Heart right ventricle (tissue), 16 donors: ENCODE data around the gene COL4A2. TPM values are rescaled to one million over a fixed set of nuclear protein-coding genes. Genes with fewer than 3 reads are reported as not detected.
A peak's percentile ranks its signal among the peaks of the same experiment; 100 is the strongest.

Experiments
- ATAC-seq, 8 donors: fragments of 200-7000 bp; cut with Tn5 transposase; one replicate each; pipeline ENCODE4 v1.9.1; 2020; ENCODE audit warnings: mild to moderate bottlenecking in 8 of 8, moderate library complexity in 8 of 8, moderate number of reproducible peaks in 1 of 8
- DNase-seq, 2 donors: peaks; one replicate each; pipeline ENCODE4 v3.0.0-alpha.2; 2020
- H3K27ac ChIP-seq, 10 donors: fragments of 200-600 bp; sonication (generic) in 2 of 10; one replicate each; pipeline versions ENCODE4 v1.5.0 to v1.8.0; 2020 to 2022; ENCODE audit warnings: mild to moderate bottlenecking in 3 of 10
- H3K27me3 ChIP-seq, 7 donors: fragments of 200-600 bp; one replicate each; pipeline ENCODE4 v1.8.0; 2021 to 2022; ENCODE audit warnings: mild to moderate bottlenecking in 2 of 7
- H3K36me3 ChIP-seq, 9 donors: fragments of 200-600 bp; sonication (generic) in 1 of 9; one replicate each; pipeline versions ENCODE4 v1.5.0 to v1.8.0; 2020 to 2022; ENCODE audit warnings: mild to moderate bottlenecking in 2 of 9
- H3K4me1 ChIP-seq, 9 donors: fragments of 200-600 bp; sonication (generic) in 1 of 9; one replicate each; pipeline versions ENCODE4 v1.5.0 to v1.8.0; 2020 to 2022; ENCODE audit warnings: mild to moderate bottlenecking in 4 of 9
- H3K4me3 ChIP-seq, 10 donors: fragments of 200-600 bp; sonication (generic) in 2 of 10; one replicate each; pipeline versions ENCODE4 v1.5.0 to v1.8.0; 2020 to 2022; ENCODE audit warnings: mild to moderate bottlenecking in 7 of 10, moderate library complexity in 2 of 10
- H3K9me3 ChIP-seq, 11 donors: fragments of 200-600 bp in 10 of 11; sonication (generic) in 2 of 11; one replicate each; pipeline versions ENCODE4 v1.5.0 to v1.8.0; 2013 to 2022; ENCODE audit warnings: mild to moderate bottlenecking in 2 of 11, control low read depth in 1 of 11, moderate library complexity in 1 of 11
- WGBS, 2 donors: extraction: QIAGEN DNeasy Blood & Tissue Kit; methylation state at CpG; one replicate each; pipeline ENCODE4 v1.1.7; 2013; ENCODE audit warnings: inconsistent platforms in 1 of 2; 5-methylcytosine and 5-hydroxymethylcytosine counted together
- intact Hi-C, 10 donors: fragments of 100-400 bp; cut with DNase I; formaldehyde crosslinking; loops; one replicate each; pipeline versions ENCODE4 v1.11.1 to v1.14.2; 2022
- polyA plus RNA-seq, 2 donors: library from polyadenylated mRNA; stranded (reverse); fragments of 200-250 nt; gene quantifications; one replicate each; pipeline ENCODE4 v1.2.3, GENCODE V29; 2013
- total RNA-seq, 10 donors: library from RNA; stranded (reverse); fragmentation: NEBNext Ultra II Directional in 3 of 10; extraction: Animal tissue kit (Norgen Biotek cat#: 25700) in 3 of 10; gene quantifications; one replicate each; pipeline versions ENCODE4 v1.2.1 to v1.2.4, GENCODE V29; 2021 to 2023
- TF ChIP-seq, protein P1 (sequence below), 9 donors: fragments of 200-600 bp; sonication (generic) in 2 of 9; IDR thresholded peaks; one replicate each; pipeline versions ENCODE4 v1.5.0 to v1.8.0; 2021 to 2022; ENCODE audit warnings: antibody characterized with exemption in 9 of 9, mild to moderate bottlenecking in 5 of 9, moderate library complexity in 1 of 9
- donor health status: Arrhythmogenic right ventricular cardiomyopathy.
- donor health status: ischemic (EF 13 %, LVEDD 7.1; RV severe dilation, severe dysfunction).
- donor health status: healthy with polysubstance abuse.
- donor health status: DM: no; HTN: yes; CAD: no.
- donor health status: DM: no; HTN: no; CAD: no.
- donor health status: ischemic (EF 25% LVEDD 6.9; RV normal size, moderate dysfunction).
- donor health status: ischemic (EF 25% LVEDD 5.7; RV mildly dilated, moderate dysfunction).
- donor health status: healthy.
- donor health status: DM: yes; HTN: yes; CAD: no.
- donor health status: Ischemic cardiomyopathy.
- donor health status: ischemic (EF 35%, LVEDD 5.7; RV mildly dilated, moderate dysfunction).
- donor health status: nonischemic (EF 11% LVEDD 7.7; RV severe dilation, severe dysfunction).
- donor health status: DM: yes; HTN: yes; CAD: no.
- donor health status: PGD.
- donor health status: ischemic (EF 29% LVEDD 5.4; RV normal size, mild dysfunction).
- donor health status: nonischemic (EF 23%, LVEDD 6.1; RV moderate dilation, normal function).

Gene COL4A2
- total and polyA plus RNA-seq, 12 donors = 81.7 to 301 (median 128) TPM

GRCh38 chr13:110308656-110309359 lies 1.7 kb downstream of the COL4A2 start:
- Histone ChIP-seq H3K4me3 (peak overlapping the region; percentile 81 to 98 (median 96)), H3K9me3 (no peaks in the 10 kb centered on the region), H3K36me3 (peaks cover 0 to 36% (median 2%) of the 10 kb centered on the region in 9 donors), H3K27ac (peak overlapping the region; percentile 95 to 99 (median 97)), H3K27me3 (peaks cover 0 to 81% (median 0%) of the 10 kb centered on the region in 7 donors), H3K4me1 (peaks cover 28 to 71% (median 67%) of the 10 kb centered on the region in 9 donors)
- TF ChIP-seq, protein P1, sequence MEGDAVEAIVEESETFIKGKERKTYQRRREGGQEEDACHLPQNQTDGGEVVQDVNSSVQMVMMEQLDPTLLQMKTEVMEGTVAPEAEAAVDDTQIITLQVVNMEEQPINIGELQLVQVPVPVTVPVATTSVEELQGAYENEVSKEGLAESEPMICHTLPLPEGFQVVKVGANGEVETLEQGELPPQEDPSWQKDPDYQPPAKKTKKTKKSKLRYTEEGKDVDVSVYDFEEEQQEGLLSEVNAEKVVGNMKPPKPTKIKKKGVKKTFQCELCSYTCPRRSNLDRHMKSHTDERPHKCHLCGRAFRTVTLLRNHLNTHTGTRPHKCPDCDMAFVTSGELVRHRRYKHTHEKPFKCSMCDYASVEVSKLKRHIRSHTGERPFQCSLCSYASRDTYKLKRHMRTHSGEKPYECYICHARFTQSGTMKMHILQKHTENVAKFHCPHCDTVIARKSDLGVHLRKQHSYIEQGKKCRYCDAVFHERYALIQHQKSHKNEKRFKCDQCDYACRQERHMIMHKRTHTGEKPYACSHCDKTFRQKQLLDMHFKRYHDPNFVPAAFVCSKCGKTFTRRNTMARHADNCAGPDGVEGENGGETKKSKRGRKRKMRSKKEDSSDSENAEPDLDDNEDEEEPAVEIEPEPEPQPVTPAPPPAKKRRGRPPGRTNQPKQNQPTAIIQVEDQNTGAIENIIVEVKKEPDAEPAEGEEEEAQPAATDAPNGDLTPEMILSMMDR (IDR thresholded peaks at IDR 0.05) = no peak
- peak in 4 of 8 donors; percentile 20 to 38 (median 34) for ATAC-seq
- 4 to 6% methylated on average over 31 of the region's 31 CpGs for WGBS, 2 donors
- no peak for DNase-seq
- intact Hi-C loops = loop anchor here in 9 of 10 donors (2.0 to 10.0 kb wide), 11 partner anchors 37 to 403 kb away; partner anchors contain the start of gene ING1 (in 1 of the 9)

DNA sequence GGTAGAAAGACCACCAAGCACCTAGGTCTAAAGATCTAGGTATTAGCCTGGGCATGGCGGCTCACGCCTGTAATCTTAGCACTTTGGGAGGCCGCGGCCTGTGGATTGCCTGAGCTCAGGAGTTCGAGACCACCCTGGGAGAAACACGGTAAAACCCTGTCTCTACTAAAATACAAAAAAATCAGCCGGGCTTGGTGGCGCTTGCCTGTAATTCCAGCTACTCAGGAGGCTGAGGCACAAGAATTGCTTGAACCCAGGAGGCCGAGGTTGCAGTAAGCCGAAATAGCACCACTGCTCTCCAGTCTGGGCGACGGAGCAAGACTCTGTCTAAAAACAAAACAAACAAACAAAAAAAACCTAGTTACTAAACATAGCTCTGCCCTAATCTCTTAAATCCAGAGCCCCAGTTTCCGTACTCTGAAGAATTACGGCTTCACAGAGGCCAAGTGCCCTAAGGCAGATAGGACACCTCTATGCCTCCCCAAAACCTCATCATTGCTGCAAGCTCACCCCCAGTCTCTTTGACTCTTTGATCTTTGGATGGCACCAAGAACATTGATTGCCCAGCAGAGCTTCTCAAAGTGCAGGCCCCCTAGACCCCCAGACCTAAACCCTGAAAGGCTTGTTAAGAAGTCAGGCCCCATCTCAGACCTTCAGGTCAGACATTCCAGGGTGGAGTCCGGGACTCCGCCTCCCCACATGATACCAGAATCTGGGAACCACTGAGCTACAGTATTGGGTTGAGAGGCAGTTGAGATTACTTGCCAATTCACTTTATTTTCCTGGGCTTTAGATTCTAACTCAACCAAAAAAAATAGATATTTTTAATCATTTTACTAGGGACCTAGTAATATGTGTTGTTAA lies 2.8 kb downstream of the COL4A2 start:
- no peak for DNase-seq

GRCh38 chr13:110310541-110311442 lies 3.7 kb downstream of the COL4A2 start:
- intact Hi-C loops = loop anchor here in 3 of 10 donors (5.0 to 10.0 kb wide), 3 partner anchors 37 to 104 kb away; no protein-coding TSS in a partner anchor
- TF ChIP-seq, protein P1 (IDR thresholded peaks at IDR 0.05) = no peak
- Histone ChIP-seq H3K4me1 (peaks cover 38 to 77% (median 68%) of the 10 kb centered on the region in 9 donors), H3K27me3 (peaks cover 0 to 63% (median 0%) of the 10 kb centered on the region in 7 donors), H3K27ac (peak overlapping the region; percentile 9 to 99 (median 96)), H3K36me3 (peaks cover 0 to 34% (median 0%) of the 10 kb centered on the region in 9 donors), H3K9me3 (no peaks in the 10 kb centered on the region), H3K4me3 (peak overlapping the region in 9 of 10 donors; percentile 3 to 97 (median 95))
- DNase-seq (no peak), ATAC-seq (no peak)
- WGBS, 2 donors = 62 to 63% methylated on average over 14 of the region's 14 CpGs

More for the DNA sequence above, 2.8 kb downstream of the COL4A2 start:
- Histone ChIP-seq H3K27me3 (peaks cover 0 to 72% (median 0%) of the 10 kb centered on the region in 7 donors), H3K4me3 (peak overlapping the region; percentile 81 to 98 (median 96)), H3K9me3 (no peaks in the 10 kb centered on the region), H3K36me3 (peaks cover 0 to 37% (median 0%) of the 10 kb centered on the region in 9 donors), H3K27ac (peak overlapping the region; percentile 8 to 99 (median 97)), H3K4me1 (peaks cover 32 to 71% (median 67%) of the 10 kb centered on the region in 9 donors)
- no peak for ATAC-seq
- intact Hi-C loops = loop anchor here (2.0 to 10.0 kb wide), 13 partner anchors 37 to 402 kb away; partner anchors contain the start of gene ING1 (in 1 of the 10)
- TF ChIP-seq, protein P1 (IDR thresholded peaks at IDR 0.05) = no peak
- 51 to 56% methylated on average over 16 of the region's 16 CpGs for WGBS, 2 donors
